WTC11 (cell line): Measurements from ENCODE around the gene ALOXE3. TPM values are rescaled to one million over a fixed set of nuclear protein-coding genes. Genes with fewer than 3 reads are reported as not detected.

ENCODE experiments used
- ATAC-seq: fragments of 200-7000 bp; cut with Tn5 transposase; 2 replicates; pipeline ENCODE4 v1.10.0; 2021; ENCODE audit warnings: mild to moderate bottlenecking, moderate library complexity
- CTCF ChIA-PET: fragments of 300-600 bp; sonication (Branson Sonifier 250); formaldehyde crosslinking; loops from one replicate; lab custom pipeline; 2021; ENCODE audit warnings: antibody characterized with exemption; lab: Charles Lee
- POLR2A ChIA-PET: fragments of 350-600 bp; sonication (Branson Sonifier 250); formaldehyde crosslinking; loops from one replicate; lab custom pipeline; 2021; ENCODE audit warnings: antibody characterized with exemption; lab: Charles Lee
- DNase-seq: peaks from one replicate; pipeline ENCODE4 v3.0.0; 2021; ENCODE audit warnings: low spot score
- H3K27ac Mint-ChIP-seq: 2 replicates; pipeline ENCODE4 v1.8.0; 2021; ENCODE audit warnings: mixed read lengths
- H3K27me3 Mint-ChIP-seq: 2 replicates; pipeline ENCODE4 v1.8.0; 2021; ENCODE audit warnings: low read depth, mild to moderate bottlenecking, moderate library complexity, mixed read lengths
- H3K36me3 Mint-ChIP-seq: 2 replicates; pipeline ENCODE4 v1.8.0; 2021; ENCODE audit warnings: mixed read lengths
- H3K4me1 Mint-ChIP-seq: 2 replicates; pipeline ENCODE4 v1.8.0; 2022; ENCODE audit warnings: mixed read lengths
- H3K4me3 Mint-ChIP-seq: 2 replicates; pipeline ENCODE4 v1.8.0; 2021; ENCODE audit warnings: mild to moderate bottlenecking, moderate library complexity, mixed read lengths
- H3K9me3 Mint-ChIP-seq: 2 replicates; pipeline ENCODE4 v1.8.0; 2021; ENCODE audit warnings: mixed read lengths
- HMGA2 ChIP-seq: fragments of 250-450 bp; sonication (Bioruptor Pico); IDR thresholded peaks from 2 replicates; pipeline ENCODE4 v1.4.0; 2021; ENCODE audit warnings: mild to moderate bottlenecking, moderate library complexity
- KAT7 ChIP-seq: sonication (generic); formaldehyde crosslinking; IDR thresholded peaks from 2 replicates; pipeline ENCODE4 v1.8.1; 2023; ENCODE audit warnings: missing genetic modification reagents, mild to moderate bottlenecking, borderline replicate concordance
- NFATC4 ChIP-seq: fragments of 250-450 bp; sonication (Bioruptor Pico); IDR thresholded peaks from 2 replicates; pipeline ENCODE4 v1.9.0; 2021; ENCODE audit warnings: mild to moderate bottlenecking
- NR2C2 ChIP-seq: sonication (generic); formaldehyde crosslinking; IDR thresholded peaks from 2 replicates; pipeline ENCODE4 v1.8.0; 2022; ENCODE audit warnings: mild to moderate bottlenecking, missing genetic modification reagents
- PRRX2 ChIP-seq: fragments of 250-450 bp; sonication (Bioruptor Pico); IDR thresholded peaks from 2 replicates; pipeline ENCODE4 v1.8.0; 2021; ENCODE audit warnings: mild to moderate bottlenecking
- RELA ChIP-seq: sonication (generic); formaldehyde crosslinking; IDR thresholded peaks from 2 replicates; pipeline ENCODE4 v1.8.1; 2022; ENCODE audit warnings: missing genetic modification reagents, mild to moderate bottlenecking, borderline replicate concordance
- SMAD3 ChIP-seq: sonication (generic); formaldehyde crosslinking; IDR thresholded peaks from 2 replicates; pipeline ENCODE4 v1.8.0; 2022; ENCODE audit warnings: missing genetic modification reagents, mild to moderate bottlenecking, borderline replicate concordance
- TEAD4 ChIP-seq: sonication (generic); formaldehyde crosslinking; IDR thresholded peaks from 2 replicates; pipeline ENCODE4 v1.8.0; 2022; ENCODE audit warnings: mild to moderate bottlenecking, missing genetic modification reagents
- ZBTB21 ChIP-seq: sonication (generic); formaldehyde crosslinking; IDR thresholded peaks from 2 replicates; pipeline ENCODE4 v1.8.1; 2023; ENCODE audit warnings: mild to moderate bottlenecking, missing genetic modification reagents, borderline replicate concordance
- ZNF232 ChIP-seq: sonication (generic); formaldehyde crosslinking; IDR thresholded peaks from 2 replicates; pipeline ENCODE4 v1.8.0; 2022; ENCODE audit warnings: mild to moderate bottlenecking, missing genetic modification reagents
- ZNF416 ChIP-seq: fragments of 250-450 bp; sonication (Bioruptor Pico); IDR thresholded peaks from 2 replicates; pipeline ENCODE4 v1.9.0; 2021; ENCODE audit warnings: mild to moderate bottlenecking, inconsistent platforms
- ZNF423 ChIP-seq: fragments of 250-450 bp; sonication (Bioruptor Pico); IDR thresholded peaks from 2 replicates; pipeline ENCODE4 v2.1.2; 2022; ENCODE audit warnings: mild to moderate bottlenecking, moderate library complexity
- total RNA-seq: library from RNA; stranded (reverse); gene quantifications from 3 replicates; pipeline ENCODE4 v1.2.3, GENCODE V29; 2021
- TF ChIP-seq, protein P1 (sequence below): sonication (generic); formaldehyde crosslinking; IDR thresholded peaks from 2 replicates; pipeline ENCODE4 v1.8.0; 2023; ENCODE audit warnings: mild to moderate bottlenecking, missing genetic modification reagents
- TF ChIP-seq, protein P2 (sequence below): sonication (generic); formaldehyde crosslinking; IDR thresholded peaks from 2 replicates; pipeline ENCODE4 v1.8.0; 2022; ENCODE audit warnings: mild to moderate bottlenecking, missing genetic modification reagents
- TF ChIP-seq, protein P3 (sequence below): fragments of 250-450 bp; sonication (Bioruptor Pico); IDR thresholded peaks from 2 replicates; pipeline ENCODE4 v2.1.2; 2022; ENCODE audit warnings: mild to moderate bottlenecking, moderate library complexity
- TF ChIP-seq, protein P4 (sequence below): fragments of 200-600 bp; IDR thresholded peaks from 2 replicates; pipeline ENCODE4 v1.8.0; 2022; ENCODE audit warnings: antibody characterized with exemption
- TF ChIP-seq, protein P5 (sequence below): sonication (generic); formaldehyde crosslinking; IDR thresholded peaks from 2 replicates; pipeline ENCODE4 v1.8.0; 2022; ENCODE audit warnings: missing genetic modification reagents
- TF ChIP-seq, protein P6 (sequence below): sonication (generic); formaldehyde crosslinking; IDR thresholded peaks from 2 replicates; pipeline ENCODE4 v1.8.0; 2023; ENCODE audit warnings: missing genetic modification reagents
- TF ChIP-seq, protein P7 (sequence below): fragments of 250-450 bp; sonication (Bioruptor Pico); conservative IDR thresholded peaks from 2 replicates; pipeline ENCODE4 v1.9.0; 2021; ENCODE audit warnings: mild to moderate bottlenecking

Gene ALOXE3
- total RNA-seq, 1 experiment from 2014 or later: 0.81 TPM

DNA sequence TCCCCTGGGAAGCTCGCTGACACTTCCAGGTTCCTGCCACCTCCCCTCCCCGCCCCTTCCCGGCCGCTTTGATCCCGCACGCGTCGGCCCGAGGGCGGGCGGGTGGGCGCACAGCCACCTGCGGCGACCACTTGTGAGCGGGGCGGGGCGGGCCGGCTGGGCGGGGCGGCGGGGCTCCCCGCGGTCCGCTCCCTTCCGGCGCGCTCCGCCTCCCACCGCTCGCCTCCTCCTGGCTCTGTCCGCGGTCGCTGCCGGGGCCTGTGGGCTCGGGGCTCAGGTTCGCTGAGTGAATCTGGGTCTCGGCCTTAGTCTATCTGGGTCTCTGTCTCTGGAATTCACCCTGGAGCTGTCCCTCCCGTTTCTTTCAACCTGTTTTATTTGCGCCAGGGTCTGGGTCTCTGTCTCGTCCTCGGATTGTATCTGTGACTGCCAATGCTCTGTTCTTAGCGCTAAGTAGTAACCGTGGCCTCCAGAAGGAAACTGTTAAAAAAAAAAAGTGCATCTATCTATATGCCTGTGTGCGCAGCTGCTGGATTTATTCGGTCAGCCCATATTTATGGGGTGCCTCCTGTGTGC is 8.3 kb upstream of the ALOXE3 start:
- Mint-ChIP-seq H3K27me3 (peaks cover 78% of the 10 kb centered on the region), H3K27ac (peak overlapping the region; percentile 42; the same call in 1 of the 2 replicates), H3K4me1 (peaks cover 20% of the 10 kb centered on the region), H3K4me3 (peak overlapping the region; percentile 85), H3K9me3 (no peaks in the 10 kb centered on the region), H3K36me3 (no peaks in the 10 kb centered on the region)
- POLR2A ChIA-PET: no interaction called here
- DNase-seq: peak; percentile 60
- peak; percentile 7 for ATAC-seq
- TF ChIP-seq ZNF232 (CRISPR knock-in tag) (0 out of 2 replicates have a peak, but pooled peaks have one; percentile 44), HMGA2 (CRISPR knock-in tag) (no peak), PRRX2 (CRISPR knock-in tag) (no peak), KAT7 (CRISPR knock-in tag) (no peak), SMAD3 (CRISPR knock-in tag) (no peak)
- TF ChIP-seq, protein P1, sequence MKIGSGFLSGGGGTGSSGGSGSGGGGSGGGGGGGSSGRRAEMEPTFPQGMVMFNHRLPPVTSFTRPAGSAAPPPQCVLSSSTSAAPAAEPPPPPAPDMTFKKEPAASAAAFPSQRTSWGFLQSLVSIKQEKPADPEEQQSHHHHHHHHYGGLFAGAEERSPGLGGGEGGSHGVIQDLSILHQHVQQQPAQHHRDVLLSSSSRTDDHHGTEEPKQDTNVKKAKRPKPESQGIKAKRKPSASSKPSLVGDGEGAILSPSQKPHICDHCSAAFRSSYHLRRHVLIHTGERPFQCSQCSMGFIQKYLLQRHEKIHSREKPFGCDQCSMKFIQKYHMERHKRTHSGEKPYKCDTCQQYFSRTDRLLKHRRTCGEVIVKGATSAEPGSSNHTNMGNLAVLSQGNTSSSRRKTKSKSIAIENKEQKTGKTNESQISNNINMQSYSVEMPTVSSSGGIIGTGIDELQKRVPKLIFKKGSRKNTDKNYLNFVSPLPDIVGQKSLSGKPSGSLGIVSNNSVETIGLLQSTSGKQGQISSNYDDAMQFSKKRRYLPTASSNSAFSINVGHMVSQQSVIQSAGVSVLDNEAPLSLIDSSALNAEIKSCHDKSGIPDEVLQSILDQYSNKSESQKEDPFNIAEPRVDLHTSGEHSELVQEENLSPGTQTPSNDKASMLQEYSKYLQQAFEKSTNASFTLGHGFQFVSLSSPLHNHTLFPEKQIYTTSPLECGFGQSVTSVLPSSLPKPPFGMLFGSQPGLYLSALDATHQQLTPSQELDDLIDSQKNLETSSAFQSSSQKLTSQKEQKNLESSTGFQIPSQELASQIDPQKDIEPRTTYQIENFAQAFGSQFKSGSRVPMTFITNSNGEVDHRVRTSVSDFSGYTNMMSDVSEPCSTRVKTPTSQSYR (CRISPR knock-in tag): no peak
- TF ChIP-seq, protein P2, sequence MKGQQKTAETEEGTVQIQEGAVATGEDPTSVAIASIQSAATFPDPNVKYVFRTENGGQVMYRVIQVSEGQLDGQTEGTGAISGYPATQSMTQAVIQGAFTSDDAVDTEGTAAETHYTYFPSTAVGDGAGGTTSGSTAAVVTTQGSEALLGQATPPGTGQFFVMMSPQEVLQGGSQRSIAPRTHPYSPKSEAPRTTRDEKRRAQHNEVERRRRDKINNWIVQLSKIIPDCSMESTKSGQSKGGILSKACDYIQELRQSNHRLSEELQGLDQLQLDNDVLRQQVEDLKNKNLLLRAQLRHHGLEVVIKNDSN (CRISPR knock-in tag): no peak
- CTCF ChIA-PET: interaction anchor here (0.6 to 1.6 kb wide), 11 partner anchors 11 to 1216 kb away, joined by 3 to 7 read pairs (median 4); no protein-coding TSS in a partner anchor

DNA sequence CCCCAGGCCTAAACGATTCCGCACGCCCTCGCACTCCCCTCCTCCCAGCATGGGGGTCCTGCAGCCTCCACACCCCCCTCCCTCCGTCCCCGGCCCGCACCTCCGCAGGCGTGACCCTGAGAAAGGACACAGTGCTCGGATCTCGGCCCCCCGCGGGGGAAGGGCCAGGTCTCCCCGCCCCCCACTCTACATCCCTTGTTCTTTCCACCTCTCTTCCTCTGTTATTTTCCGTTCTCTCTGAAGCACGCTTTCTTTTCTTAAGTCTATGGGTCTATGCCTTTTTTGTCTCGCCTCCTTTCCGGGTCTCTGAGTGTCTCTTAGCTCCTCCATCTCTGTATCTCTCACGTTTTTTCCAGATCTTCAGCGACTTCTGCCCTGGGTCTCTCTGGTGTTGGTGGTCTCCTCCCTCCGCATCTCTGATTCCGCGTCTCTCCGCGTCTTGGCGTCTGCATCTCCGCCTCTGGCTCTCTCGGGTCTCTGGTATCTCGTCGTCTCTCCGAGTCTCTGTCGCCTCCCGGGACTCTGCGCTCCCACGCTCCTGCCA is 7.7 kb upstream of the ALOXE3 start:
- no peak overlapping the region; the same call in 1 of the 2 replicates for H3K27ac Mint-ChIP-seq
- no peaks in the 10 kb centered on the region for H3K36me3 Mint-ChIP-seq
- peaks cover 20% of the 10 kb centered on the region for H3K4me1 Mint-ChIP-seq
- no peaks in the 10 kb centered on the region for H3K9me3 Mint-ChIP-seq
- peaks cover 78% of the 10 kb centered on the region for H3K27me3 Mint-ChIP-seq
- CTCF ChIA-PET: interaction anchor here (0.6 to 1.6 kb wide), 8 partner anchors 11 to 1215 kb away, joined by 3 to 7 read pairs (median 4); no protein-coding TSS in a partner anchor
- peak overlapping the region; percentile 85 for H3K4me3 Mint-ChIP-seq
- ATAC-seq (no peak), DNase-seq (peak; percentile 74)
- POLR2A ChIA-PET: no interaction called here
- no peak for TF ChIP-seq RELA (CRISPR knock-in tag)
- TF ChIP-seq, protein P3, sequence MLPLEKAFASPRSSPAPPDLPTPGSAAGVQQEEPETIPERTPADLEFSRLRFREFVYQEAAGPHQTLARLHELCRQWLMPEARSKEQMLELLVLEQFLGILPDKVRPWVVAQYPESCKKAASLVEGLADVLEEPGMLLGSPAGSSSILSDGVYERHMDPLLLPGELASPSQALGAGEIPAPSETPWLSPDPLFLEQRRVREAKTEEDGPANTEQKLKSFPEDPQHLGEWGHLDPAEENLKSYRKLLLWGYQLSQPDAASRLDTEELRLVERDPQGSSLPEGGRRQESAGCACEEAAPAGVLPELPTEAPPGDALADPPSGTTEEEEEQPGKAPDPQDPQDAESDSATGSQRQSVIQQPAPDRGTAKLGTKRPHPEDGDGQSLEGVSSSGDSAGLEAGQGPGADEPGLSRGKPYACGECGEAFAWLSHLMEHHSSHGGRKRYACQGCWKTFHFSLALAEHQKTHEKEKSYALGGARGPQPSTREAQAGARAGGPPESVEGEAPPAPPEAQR (CRISPR knock-in tag): no peak
- TF ChIP-seq KAT7 (CRISPR knock-in tag): no peak
- TF ChIP-seq ZBTB21: no peak
- no peak; the same call in 1 of the 2 replicates for TF ChIP-seq ZNF423 (CRISPR knock-in tag)
- TF ChIP-seq, protein P4, sequence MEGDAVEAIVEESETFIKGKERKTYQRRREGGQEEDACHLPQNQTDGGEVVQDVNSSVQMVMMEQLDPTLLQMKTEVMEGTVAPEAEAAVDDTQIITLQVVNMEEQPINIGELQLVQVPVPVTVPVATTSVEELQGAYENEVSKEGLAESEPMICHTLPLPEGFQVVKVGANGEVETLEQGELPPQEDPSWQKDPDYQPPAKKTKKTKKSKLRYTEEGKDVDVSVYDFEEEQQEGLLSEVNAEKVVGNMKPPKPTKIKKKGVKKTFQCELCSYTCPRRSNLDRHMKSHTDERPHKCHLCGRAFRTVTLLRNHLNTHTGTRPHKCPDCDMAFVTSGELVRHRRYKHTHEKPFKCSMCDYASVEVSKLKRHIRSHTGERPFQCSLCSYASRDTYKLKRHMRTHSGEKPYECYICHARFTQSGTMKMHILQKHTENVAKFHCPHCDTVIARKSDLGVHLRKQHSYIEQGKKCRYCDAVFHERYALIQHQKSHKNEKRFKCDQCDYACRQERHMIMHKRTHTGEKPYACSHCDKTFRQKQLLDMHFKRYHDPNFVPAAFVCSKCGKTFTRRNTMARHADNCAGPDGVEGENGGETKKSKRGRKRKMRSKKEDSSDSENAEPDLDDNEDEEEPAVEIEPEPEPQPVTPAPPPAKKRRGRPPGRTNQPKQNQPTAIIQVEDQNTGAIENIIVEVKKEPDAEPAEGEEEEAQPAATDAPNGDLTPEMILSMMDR: no peak
- no peak for TF ChIP-seq TEAD4 (CRISPR knock-in tag)
- no peak for TF ChIP-seq NFATC4 (CRISPR knock-in tag)
- TF ChIP-seq, protein P5, sequence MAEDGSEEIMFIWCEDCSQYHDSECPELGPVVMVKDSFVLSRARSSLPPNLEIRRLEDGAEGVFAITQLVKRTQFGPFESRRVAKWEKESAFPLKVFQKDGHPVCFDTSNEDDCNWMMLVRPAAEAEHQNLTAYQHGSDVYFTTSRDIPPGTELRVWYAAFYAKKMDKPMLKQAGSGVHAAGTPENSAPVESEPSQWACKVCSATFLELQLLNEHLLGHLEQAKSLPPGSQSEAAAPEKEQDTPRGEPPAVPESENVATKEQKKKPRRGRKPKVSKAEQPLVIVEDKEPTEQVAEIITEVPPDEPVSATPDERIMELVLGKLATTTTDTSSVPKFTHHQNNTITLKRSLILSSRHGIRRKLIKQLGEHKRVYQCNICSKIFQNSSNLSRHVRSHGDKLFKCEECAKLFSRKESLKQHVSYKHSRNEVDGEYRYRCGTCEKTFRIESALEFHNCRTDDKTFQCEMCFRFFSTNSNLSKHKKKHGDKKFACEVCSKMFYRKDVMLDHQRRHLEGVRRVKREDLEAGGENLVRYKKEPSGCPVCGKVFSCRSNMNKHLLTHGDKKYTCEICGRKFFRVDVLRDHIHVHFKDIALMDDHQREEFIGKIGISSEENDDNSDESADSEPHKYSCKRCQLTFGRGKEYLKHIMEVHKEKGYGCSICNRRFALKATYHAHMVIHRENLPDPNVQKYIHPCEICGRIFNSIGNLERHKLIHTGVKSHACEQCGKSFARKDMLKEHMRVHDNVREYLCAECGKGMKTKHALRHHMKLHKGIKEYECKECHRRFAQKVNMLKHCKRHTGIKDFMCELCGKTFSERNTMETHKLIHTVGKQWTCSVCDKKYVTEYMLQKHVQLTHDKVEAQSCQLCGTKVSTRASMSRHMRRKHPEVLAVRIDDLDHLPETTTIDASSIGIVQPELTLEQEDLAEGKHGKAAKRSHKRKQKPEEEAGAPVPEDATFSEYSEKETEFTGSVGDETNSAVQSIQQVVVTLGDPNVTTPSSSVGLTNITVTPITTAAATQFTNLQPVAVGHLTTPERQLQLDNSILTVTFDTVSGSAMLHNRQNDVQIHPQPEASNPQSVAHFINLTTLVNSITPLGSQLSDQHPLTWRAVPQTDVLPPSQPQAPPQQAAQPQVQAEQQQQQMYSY: no peak
- TF ChIP-seq ZNF416: no peak
- TF ChIP-seq, protein P6, sequence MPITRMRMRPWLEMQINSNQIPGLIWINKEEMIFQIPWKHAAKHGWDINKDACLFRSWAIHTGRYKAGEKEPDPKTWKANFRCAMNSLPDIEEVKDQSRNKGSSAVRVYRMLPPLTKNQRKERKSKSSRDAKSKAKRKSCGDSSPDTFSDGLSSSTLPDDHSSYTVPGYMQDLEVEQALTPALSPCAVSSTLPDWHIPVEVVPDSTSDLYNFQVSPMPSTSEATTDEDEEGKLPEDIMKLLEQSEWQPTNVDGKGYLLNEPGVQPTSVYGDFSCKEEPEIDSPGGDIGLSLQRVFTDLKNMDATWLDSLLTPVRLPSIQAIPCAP (CRISPR knock-in tag): no peak
- TF ChIP-seq, protein P2 (CRISPR knock-in tag): no peak
- TF ChIP-seq, protein P7, sequence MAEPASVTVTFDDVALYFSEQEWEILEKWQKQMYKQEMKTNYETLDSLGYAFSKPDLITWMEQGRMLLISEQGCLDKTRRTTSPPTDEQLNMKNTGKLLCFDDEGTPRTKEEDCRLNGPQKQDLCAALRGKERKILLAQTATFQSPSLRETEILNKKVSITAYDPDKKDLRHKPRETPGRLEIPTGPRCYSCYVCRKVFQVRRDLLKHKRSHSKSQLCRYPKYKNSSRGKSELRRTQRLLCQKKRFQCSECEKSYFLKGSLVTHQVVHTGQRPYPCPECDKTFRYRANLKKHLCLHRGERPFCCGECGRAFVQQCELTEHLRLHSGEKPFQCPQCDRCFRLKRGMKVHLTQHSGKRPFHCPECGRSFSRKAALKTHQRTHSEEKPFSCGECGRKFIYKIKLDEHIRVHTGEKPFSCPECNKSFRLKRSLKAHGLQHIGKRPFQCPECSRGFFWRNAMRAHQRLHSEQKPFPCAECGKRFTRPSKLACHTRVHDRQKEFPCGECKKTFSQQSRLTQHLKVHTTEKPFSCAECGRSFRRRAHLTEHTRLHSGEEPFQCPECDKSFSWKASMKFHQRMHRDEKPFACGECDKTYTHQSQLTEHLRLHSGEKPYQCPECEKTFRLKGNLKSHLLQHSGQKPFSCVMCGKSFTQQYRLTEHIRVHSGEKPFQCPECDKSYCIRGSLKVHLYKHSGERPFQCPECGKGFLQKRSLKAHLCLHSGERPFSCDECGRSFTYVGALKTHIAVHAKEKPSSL (CRISPR knock-in tag): no peak
- no peak for TF ChIP-seq NR2C2 (CRISPR knock-in tag)
